KMS-11 (cell line): Measurements from ENCODE around the gene ZC2HC1B.

Experiments
- H2AFZ ChIP-seq: fragments of 200-600 bp; sonication (generic); 2 replicates; pipeline ENCODE4 v1.6.1; 2016; ENCODE audit warnings: antibody characterized with exemption, mixed run types, low read depth
- H3K27ac ChIP-seq: fragments of 200-600 bp; sonication (generic); 2 replicates; pipeline ENCODE4 v1.6.1; 2016; ENCODE audit warnings: mild to moderate bottlenecking, mixed run types
- H3K27me3 ChIP-seq: fragments of 200-600 bp; sonication (generic); 2 replicates; pipeline ENCODE4 v1.6.1; 2017; ENCODE audit warnings: mild to moderate bottlenecking, low read depth, mixed run types, moderate library complexity; ENCODE audit not compliant: insufficient read depth
- H3K36me3 ChIP-seq: fragments of 200-600 bp; sonication (generic); 2 replicates; pipeline ENCODE4 v1.6.1; 2017; ENCODE audit warnings: mild to moderate bottlenecking, mixed run types; ENCODE audit not compliant: insufficient read depth
- H3K4me1 ChIP-seq: fragments of 200-600 bp; sonication (generic); 2 replicates; pipeline ENCODE4 v1.6.1; 2016; ENCODE audit warnings: mild to moderate bottlenecking, low read depth, mixed run types; ENCODE audit not compliant: poor library complexity, severe bottlenecking
- H3K4me2 ChIP-seq: fragments of 200-600 bp; sonication (generic); 2 replicates; pipeline ENCODE4 v1.7.0; 2016; ENCODE audit warnings: mild to moderate bottlenecking, mixed run types
- H3K4me3 ChIP-seq: fragments of 200-600 bp; sonication (generic); IDR thresholded peaks from 2 replicates; pipeline ENCODE4 v1.6.1; 2017; ENCODE audit warnings: low read depth, low read length, mixed read lengths; ENCODE audit not compliant: insufficient read depth
- H3K79me2 ChIP-seq: fragments of 200-600 bp; sonication (generic); 2 replicates; pipeline ENCODE4 v1.6.1; 2016; ENCODE audit warnings: low read depth, mixed run types; ENCODE audit not compliant: insufficient read depth
- H3K9ac ChIP-seq: fragments of 200-600 bp; sonication (generic); 2 replicates; pipeline ENCODE4 v1.6.1; 2016; ENCODE audit warnings: mild to moderate bottlenecking, mixed run types
- H4K20me1 ChIP-seq: fragments of 200-600 bp; sonication (generic); 2 replicates; pipeline ENCODE4 v1.6.1; 2016; ENCODE audit warnings: mild to moderate bottlenecking, mixed run types; ENCODE audit not compliant: insufficient read depth
- TF ChIP-seq, protein P1 (sequence below): fragments of 200-600 bp; sonication (generic); conservative IDR thresholded peaks from 2 replicates; pipeline ENCODE4 v1.6.1; 2017; ENCODE audit warnings: low read depth, mild to moderate bottlenecking, antibody characterized with exemption, low read length, moderate library complexity, mixed read lengths

ZC2HC1B gene

DNA sequence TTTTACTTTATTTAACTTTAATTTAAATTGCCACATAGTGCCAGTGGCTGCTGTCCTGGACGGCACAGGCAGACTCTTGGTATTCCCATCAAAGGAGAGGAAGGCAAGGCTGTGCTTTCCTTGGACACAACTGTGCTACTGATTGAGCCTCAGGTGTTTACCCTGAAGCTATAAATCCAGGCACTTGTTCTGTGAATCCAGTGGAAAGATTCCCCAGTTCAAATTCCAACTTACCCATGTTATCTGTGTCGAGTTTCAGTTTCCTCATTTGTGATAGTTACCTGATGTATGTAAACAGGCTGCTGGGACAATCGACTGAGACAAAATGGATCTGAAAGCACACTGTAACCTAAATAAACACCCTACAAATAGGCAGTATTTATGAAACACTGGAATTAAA, 86.6 kb downstream of the ZC2HC1B start:
- Histone ChIP-seq H3K9ac (no peak overlapping the region), H3K27ac (no peak overlapping the region), H3K4me1 (no peaks in the 10 kb centered on the region), H3K4me2 (no peak overlapping the region), H4K20me1 (no peaks in the 10 kb centered on the region), H3K27me3 (no peaks in the 10 kb centered on the region), H3K36me3 (no peaks in the 10 kb centered on the region), H3K79me2 (no peaks in the 10 kb centered on the region), H3K4me3 (no peak overlapping the region), H2AFZ (no peak overlapping the region)
- TF ChIP-seq, protein P1, sequence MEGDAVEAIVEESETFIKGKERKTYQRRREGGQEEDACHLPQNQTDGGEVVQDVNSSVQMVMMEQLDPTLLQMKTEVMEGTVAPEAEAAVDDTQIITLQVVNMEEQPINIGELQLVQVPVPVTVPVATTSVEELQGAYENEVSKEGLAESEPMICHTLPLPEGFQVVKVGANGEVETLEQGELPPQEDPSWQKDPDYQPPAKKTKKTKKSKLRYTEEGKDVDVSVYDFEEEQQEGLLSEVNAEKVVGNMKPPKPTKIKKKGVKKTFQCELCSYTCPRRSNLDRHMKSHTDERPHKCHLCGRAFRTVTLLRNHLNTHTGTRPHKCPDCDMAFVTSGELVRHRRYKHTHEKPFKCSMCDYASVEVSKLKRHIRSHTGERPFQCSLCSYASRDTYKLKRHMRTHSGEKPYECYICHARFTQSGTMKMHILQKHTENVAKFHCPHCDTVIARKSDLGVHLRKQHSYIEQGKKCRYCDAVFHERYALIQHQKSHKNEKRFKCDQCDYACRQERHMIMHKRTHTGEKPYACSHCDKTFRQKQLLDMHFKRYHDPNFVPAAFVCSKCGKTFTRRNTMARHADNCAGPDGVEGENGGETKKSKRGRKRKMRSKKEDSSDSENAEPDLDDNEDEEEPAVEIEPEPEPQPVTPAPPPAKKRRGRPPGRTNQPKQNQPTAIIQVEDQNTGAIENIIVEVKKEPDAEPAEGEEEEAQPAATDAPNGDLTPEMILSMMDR: no peak

DNA sequence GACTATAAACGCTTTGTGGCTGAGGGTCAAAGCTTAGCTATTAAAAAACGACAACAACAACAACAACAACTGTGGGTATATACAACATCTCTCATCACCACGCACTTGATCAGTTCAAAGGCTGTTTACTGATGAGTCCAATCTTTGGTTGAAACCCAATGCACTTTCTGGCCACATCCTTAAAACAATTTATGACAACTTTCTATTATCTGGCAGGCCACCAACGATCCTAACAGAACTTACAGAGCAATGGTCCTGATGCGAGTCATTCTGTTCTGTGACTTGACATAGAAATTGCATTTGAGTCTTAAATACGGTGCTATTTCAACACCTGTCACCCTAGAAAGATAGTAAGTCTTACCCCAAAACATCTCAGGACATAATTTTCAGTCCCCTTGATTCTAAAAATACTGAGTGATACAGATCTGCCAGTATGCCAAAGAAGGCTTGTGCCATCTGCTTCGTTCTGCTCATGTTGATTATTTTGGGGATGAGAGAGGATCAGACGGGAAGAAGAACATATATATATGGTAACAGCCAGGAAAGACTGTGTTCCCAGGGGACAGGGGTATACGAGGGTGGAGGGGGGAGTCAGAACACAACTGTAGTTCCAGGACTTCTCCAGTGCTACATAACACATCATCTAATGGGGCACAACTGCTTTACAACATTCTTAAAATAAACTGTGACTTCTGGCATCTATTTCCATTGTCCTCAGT, 87.9 kb downstream of the ZC2HC1B start:
- TF ChIP-seq, protein P1: no peak
- no peak overlapping the region for H3K4me3 ChIP-seq
- no peak overlapping the region for H3K4me2 ChIP-seq
- no peak overlapping the region for H2AFZ ChIP-seq
- no peaks in the 10 kb centered on the region for H3K27me3 ChIP-seq
- no peak overlapping the region for H3K27ac ChIP-seq
- no peaks in the 10 kb centered on the region for H3K36me3 ChIP-seq
- no peak overlapping the region for H3K9ac ChIP-seq
- no peaks in the 10 kb centered on the region for H3K79me2 ChIP-seq
- no peaks in the 10 kb centered on the region for H4K20me1 ChIP-seq
- no peaks in the 10 kb centered on the region for H3K4me1 ChIP-seq

DNA sequence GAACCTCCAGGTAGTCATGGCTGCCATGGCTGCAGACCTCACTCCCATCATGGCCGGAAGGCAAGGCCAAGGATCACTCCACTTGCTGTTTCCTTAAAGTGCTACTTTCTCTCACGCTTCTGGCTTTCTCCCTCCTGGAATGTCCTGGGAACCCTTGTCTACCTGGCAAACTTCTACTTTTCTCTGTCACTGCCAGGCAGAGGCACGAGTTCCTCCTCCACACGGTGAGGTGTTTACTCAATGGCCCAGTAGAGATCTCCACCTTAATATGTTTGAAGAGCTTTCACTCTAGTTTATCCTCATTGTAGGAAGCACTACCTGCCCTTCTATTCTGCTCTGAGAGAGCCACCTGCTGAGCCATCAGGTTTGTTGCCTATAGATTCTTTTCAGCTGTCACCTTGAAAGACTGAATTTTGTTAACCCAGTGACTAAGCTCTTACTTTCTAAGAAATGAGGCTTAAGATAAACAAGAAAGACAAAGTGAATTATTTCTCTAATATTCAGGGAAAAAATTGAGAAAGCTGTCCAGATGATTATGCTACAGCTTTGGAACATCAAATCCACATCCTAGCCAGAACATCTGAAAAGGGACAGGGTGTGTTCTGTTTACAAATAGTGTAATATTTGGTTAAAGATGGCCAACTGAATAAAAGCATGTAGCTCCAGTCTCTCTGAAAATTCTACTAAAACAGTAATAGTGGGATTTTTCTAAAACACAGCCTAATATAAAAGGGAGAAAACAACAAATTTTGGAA, 88.8 kb downstream of the ZC2HC1B start:
- Histone ChIP-seq H3K27ac (no peak overlapping the region), H3K27me3 (no peaks in the 10 kb centered on the region), H3K9ac (no peak overlapping the region), H3K4me2 (no peak overlapping the region), H4K20me1 (no peaks in the 10 kb centered on the region), H3K4me1 (no peaks in the 10 kb centered on the region), H3K36me3 (no peaks in the 10 kb centered on the region), H2AFZ (no peak overlapping the region), H3K79me2 (no peaks in the 10 kb centered on the region), H3K4me3 (no peak overlapping the region)
- TF ChIP-seq, protein P1: no peak

DNA sequence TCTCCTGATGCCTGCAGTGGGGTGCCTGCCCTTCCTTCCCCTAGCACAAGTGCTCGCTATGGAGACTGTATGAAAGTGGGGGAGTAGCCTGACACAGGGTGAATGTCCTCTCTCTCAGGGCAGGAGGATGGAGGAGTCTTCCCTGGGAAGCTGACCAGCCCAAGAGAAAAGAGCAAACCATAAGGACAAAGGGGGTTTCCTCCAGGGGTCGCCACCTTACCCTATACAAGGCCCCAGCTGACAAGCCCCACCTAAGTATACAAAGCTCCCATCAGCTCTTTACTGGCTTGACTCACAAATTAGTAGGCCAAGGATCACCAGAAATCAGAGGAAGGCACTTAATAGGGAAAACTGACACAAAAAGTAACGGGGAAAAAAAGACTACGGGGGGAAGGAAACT, 89.6 kb downstream of the ZC2HC1B start:
- H3K4me1 ChIP-seq: no peaks in the 10 kb centered on the region
- no peak overlapping the region for H3K4me2 ChIP-seq
- H2AFZ ChIP-seq: no peak overlapping the region
- no peak overlapping the region for H3K27ac ChIP-seq
- TF ChIP-seq, protein P1: no peak
- H4K20me1 ChIP-seq: no peaks in the 10 kb centered on the region
- no peak overlapping the region for H3K4me3 ChIP-seq
- no peaks in the 10 kb centered on the region for H3K27me3 ChIP-seq
- no peaks in the 10 kb centered on the region for H3K36me3 ChIP-seq
- H3K9ac ChIP-seq: no peak overlapping the region
- no peaks in the 10 kb centered on the region for H3K79me2 ChIP-seq
